ENCODE measurements around the gene ENTPD7. TPM values are rescaled to one million over a fixed set of nuclear protein-coding genes. Genes with fewer than 3 reads are reported as not detected.
"Not testable (repeated sequence)": the region's sequence is repeated elsewhere in the genome, so short reads cannot be mapped to it uniquely, and the experiment has no call there.

The ENTPD7 gene
- total RNA-seq, 1 donor from 2014 or later, result 6.2 TPM

DNA sequence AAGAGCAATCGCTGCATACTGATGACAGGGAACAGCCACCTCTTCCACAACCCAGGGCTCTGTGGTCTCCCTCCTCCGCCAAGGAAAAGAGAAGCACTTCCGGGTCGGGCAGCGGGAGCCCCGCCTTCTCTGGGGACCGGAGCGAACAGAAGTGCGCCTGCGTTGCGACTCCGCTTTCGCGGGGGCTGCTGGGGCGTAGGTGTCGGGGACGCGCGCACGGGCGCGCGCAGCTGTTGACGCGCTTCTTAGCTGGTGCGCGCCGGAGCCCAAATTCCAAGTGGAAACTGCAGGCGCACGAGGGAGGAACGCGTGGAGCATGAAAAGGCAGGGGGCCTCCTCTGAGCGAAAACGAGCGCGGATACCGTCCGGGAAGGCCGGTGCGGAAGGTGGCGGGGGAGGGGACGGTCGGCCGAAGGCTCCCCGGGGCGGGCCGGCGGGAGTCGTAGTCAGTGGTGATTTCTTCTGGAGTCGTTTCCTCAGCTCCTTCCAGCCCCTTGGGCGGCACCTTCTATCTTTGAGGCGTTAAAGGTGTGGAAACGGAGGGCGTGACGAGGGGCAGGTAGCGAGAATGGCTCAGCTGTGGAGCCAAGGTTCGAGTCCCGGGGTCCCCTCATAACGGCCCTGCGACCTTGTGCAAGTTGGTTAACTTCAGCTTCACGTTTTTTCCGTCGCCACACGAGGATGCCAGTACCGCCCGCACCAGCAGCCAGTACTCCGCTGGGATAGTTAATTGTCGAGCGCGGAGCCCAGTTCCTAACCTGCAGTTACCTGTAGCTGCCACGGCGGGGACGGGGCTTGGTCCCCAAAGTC, 72.9 kb downstream of the ENTPD7 start, which contains the start of the genes COX15 and CUTC:
TSS of gene COX15 (minus strand) at position 95 of the 810 bp plus-strand sequence. CDS start at position 17, 78 bp downstream.
TSS of gene CUTC (plus strand) at position 202 of the 810 bp plus-strand sequence. CDS start at position 317, 115 bp downstream.
- ATAC-seq (ENCODE audit: low read depth) (peak; percentile 88), DNase-seq (peak; percentile 91)
- Mint-ChIP-seq H3K9me3 (no peaks in the 10 kb centered on the region), H3K36me3 (ENCODE audit: low read depth) (peaks cover 46% of the 10 kb centered on the region), H3K4me3 (peak within 1 kb of the TSS; percentile 100), H3K27ac (peak within 1 kb of the TSS; percentile 99), H3K27me3 (no peaks in the 10 kb centered on the region), H3K4me1 (peaks cover 31% of the 10 kb centered on the region)
- intact Hi-C loops (cut with micrococcal nuclease), result loop anchor here (1.0 to 5.0 kb wide), 8 partner anchors 73 to 1600 kb away; partner anchors contain the start of genes DNMBP, ENTPD7, ERLIN1 and GOT1
- TF ChIP-seq, protein P1, sequence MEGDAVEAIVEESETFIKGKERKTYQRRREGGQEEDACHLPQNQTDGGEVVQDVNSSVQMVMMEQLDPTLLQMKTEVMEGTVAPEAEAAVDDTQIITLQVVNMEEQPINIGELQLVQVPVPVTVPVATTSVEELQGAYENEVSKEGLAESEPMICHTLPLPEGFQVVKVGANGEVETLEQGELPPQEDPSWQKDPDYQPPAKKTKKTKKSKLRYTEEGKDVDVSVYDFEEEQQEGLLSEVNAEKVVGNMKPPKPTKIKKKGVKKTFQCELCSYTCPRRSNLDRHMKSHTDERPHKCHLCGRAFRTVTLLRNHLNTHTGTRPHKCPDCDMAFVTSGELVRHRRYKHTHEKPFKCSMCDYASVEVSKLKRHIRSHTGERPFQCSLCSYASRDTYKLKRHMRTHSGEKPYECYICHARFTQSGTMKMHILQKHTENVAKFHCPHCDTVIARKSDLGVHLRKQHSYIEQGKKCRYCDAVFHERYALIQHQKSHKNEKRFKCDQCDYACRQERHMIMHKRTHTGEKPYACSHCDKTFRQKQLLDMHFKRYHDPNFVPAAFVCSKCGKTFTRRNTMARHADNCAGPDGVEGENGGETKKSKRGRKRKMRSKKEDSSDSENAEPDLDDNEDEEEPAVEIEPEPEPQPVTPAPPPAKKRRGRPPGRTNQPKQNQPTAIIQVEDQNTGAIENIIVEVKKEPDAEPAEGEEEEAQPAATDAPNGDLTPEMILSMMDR (IDR thresholded peaks at IDR 0.05), result no peak
- ChIA-PET POLR2A (interaction anchor here (0.6 to 2.2 kb wide), 15 partner anchors 67 to 1309 kb away, joined by 3 to 19 read pairs (median 4); partner anchors contain the start of genes ENTPD7, GOT1, HIF1AN and SLC25A28), CTCF (interaction anchor here (0.6 to 1.6 kb wide), 4 partner anchors 9 to 296 kb away, joined by 3 to 6 read pairs (median 4); no protein-coding TSS in a partner anchor)

DNA sequence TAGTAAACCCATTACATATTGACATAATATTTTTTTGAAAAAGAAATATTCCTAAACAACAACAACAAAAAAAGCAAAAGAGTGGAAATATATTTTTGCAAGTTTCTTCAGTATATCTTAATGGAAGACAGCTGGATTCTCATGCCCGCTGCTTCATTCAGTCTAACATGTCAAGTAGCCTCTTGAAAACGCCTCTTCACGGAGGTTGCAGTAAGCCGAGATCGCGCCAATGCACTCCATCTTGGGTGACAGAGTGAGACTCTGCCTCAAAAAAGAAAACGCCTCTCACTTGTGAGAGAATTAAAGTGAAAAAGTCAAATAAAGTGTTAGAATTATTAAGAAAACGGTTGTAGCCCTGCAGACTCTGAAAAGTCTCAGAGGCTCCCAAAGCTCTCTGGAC, 74.1 kb downstream of the ENTPD7 start:
- H3K27ac Mint-ChIP-seq, result no peak overlapping the region
- no peaks in the 10 kb centered on the region for H3K9me3 Mint-ChIP-seq
- intact Hi-C loops (cut with micrococcal nuclease), result loop anchor here (2.0 to 5.0 kb wide), 5 partner anchors 275 to 1601 kb away; partner anchors contain the start of genes DNMBP, ERLIN1, GOT1 and R3HCC1L
- ATAC-seq (ENCODE audit: low read depth), result no peak
- peaks cover 31% of the 10 kb centered on the region for H3K4me1 Mint-ChIP-seq
- H3K4me3 Mint-ChIP-seq, result peak overlapping the region; percentile 37
- peaks cover 45% of the 10 kb centered on the region for H3K36me3 Mint-ChIP-seq (ENCODE audit: low read depth)
- no peaks in the 10 kb centered on the region for H3K27me3 Mint-ChIP-seq
- ChIA-PET CTCF (no interaction called here), POLR2A (interaction anchor here (0.9 to 2.2 kb wide), 2 partner anchors 20 to 114 kb away, joined by 3 to 6 read pairs; no protein-coding TSS in a partner anchor)
- TF ChIP-seq, protein P1 (IDR thresholded peaks at IDR 0.05), result no peak
- no peak for DNase-seq

DNA sequence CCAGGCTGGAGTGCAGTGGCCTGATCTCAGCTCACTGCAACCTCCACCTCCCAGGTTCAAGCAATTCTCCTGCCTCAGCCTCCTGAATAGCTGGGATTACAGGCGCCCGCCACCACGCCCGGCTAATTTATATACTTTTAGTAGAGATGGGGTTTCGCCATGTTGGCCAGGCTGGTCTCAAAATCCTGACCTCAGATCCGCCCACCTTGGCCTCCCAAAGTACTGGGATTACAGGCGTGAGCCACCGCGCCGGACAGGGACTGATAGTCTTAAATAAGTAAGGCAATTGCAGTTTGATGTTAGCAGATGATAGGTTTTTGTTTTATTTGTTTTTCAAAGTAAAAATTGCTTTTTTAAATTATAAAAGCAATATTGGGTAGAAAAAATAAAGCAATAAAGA, 74.8 kb downstream of the ENTPD7 start:
- H3K9me3 Mint-ChIP-seq; ATAC-seq (ENCODE audit: low read depth); H3K4me3 Mint-ChIP-seq; DNase-seq; H3K27ac Mint-ChIP-seq; CTCF ChIA-PET; H3K27me3 Mint-ChIP-seq: not testable (repeated sequence)
- Mint-ChIP-seq H3K36me3 (ENCODE audit: low read depth) (peaks cover 48% of the 10 kb centered on the region), H3K4me1 (peaks cover 31% of the 10 kb centered on the region)
- intact Hi-C loops (cut with micrococcal nuclease), result loop anchor here (5.0 kb wide), 2 partner anchors 453 to 1602 kb away; partner anchors contain the start of genes ERLIN1 and R3HCC1L
- POLR2A ChIA-PET, result interaction anchor here (0.6 to 0.9 kb wide), 2 partner anchors 19 to 1601 kb away, joined by 3 to 4 read pairs; no protein-coding TSS in a partner anchor

DNA sequence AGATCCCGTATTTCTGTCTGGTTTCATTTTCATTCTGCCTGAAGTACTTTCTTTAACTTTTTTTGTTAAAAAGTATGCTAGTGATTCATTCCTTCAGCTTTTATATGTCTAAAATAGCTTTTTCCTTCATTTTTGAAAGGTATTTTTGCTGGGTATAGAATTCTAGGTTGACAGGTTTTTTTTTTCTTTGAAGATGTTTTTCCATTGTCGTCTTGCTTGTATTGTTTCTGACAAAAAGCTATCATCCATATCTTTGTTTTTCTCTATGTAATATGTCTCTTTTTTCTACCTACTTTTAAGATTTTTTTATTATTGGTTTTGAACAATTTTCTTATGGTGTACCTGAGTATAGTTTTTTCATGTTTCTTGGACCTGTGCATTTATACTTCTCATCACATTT, 81.0 kb downstream of the ENTPD7 start:
- TF ChIP-seq, protein P1 (IDR thresholded peaks at IDR 0.05), result no peak
- ATAC-seq (ENCODE audit: low read depth) (no peak), DNase-seq (no peak)
- peaks cover 15% of the 10 kb centered on the region for H3K9me3 Mint-ChIP-seq
- H3K4me1 Mint-ChIP-seq, result no peaks in the 10 kb centered on the region
- intact Hi-C loops (cut with micrococcal nuclease), result no loop called here
- H3K27ac Mint-ChIP-seq, result no peak overlapping the region
- H3K36me3 Mint-ChIP-seq (ENCODE audit: low read depth), result peaks cover 87% of the 10 kb centered on the region
- ChIA-PET POLR2A (no interaction called here), CTCF (interaction anchor here (1.3 kb wide), 1 partner anchor 8 kb away, joined by 3 read pairs; the partner anchor contains the start of genes COX15 and CUTC)
- H3K4me3 Mint-ChIP-seq, result no peak overlapping the region
- no peaks in the 10 kb centered on the region for H3K27me3 Mint-ChIP-seq

DNA sequence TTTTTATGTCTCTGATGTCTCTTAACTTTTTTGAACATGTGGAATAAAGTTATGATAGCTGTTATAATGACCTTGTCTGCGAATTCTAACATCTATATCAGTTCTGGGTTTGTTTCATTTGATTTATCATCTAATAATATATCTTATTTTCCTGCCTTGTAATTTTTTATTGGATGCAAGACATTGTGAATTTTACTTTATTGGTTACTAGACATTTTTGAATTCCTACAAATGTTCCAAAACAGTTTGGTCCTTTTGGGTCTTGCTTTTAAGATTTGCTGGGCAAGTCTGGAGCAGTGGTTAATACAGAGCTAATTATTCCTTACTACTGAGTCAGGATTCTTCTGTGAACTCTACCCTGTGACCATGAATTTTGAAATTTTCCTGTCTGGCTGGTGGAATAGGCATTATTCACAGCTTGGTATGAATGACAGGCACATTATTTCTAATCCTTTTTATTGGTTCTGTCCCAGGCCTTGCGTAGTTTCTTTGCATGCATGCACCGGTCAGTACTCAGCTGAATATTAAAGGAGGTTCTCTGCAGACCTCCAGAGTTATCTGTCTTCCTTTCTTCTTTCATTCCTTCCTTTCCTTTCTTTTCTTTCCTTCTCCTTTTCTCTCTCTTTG, 81.7 kb downstream of the ENTPD7 start:
- ChIA-PET POLR2A (no interaction called here), CTCF (interaction anchor here (1.3 kb wide), 1 partner anchor 9 kb away, joined by 3 read pairs; the partner anchor contains the start of genes COX15 and CUTC)
- TF ChIP-seq, protein P1 (IDR thresholded peaks at IDR 0.05), result no peak
- no peaks in the 10 kb centered on the region for H3K27me3 Mint-ChIP-seq
- H3K4me3 Mint-ChIP-seq, result no peak overlapping the region
- DNase-seq (no peak), ATAC-seq (ENCODE audit: low read depth) (no peak)
- no peaks in the 10 kb centered on the region for H3K4me1 Mint-ChIP-seq
- H3K36me3 Mint-ChIP-seq (ENCODE audit: low read depth), result peaks cover 87% of the 10 kb centered on the region
- intact Hi-C loops (cut with micrococcal nuclease), result no loop called here
- peaks cover 15% of the 10 kb centered on the region for H3K9me3 Mint-ChIP-seq
- no peak overlapping the region for H3K27ac Mint-ChIP-seq

Measured in activated B cell treated with CpG ODN at 0.5 μM for 24 hours (primary cell).